Stomach (tissue), 9 donors: ENCODE measurements around the gene TP53TG5. TPM values are rescaled to one million over a fixed set of nuclear protein-coding genes. Genes with fewer than 3 reads are reported as not detected.

ENCODE experiments used
- DNase-seq, 2 donors: peaks; one replicate each; pipeline versions ENCODE4 v3.0.0 to v3.0.0-alpha.2; 2013 to 2019
- H3K27ac ChIP-seq, 5 donors: fragments of 200-600 bp in 4 of 5; sonication (generic) in 4 of 5; one replicate each; pipeline ENCODE4 v1.5.1; 2013 to 2019; ENCODE audit warnings: mild to moderate bottlenecking in 1 of 5, moderate library complexity in 1 of 5
- H3K27me3 ChIP-seq, 3 donors: fragments of 200-600 bp; sonication (generic); one replicate each; pipeline ENCODE4 v1.5.1; 2017 to 2019; ENCODE audit warnings: mixed run types in 1 of 3
- H3K36me3 ChIP-seq, 4 donors: fragments of 200-600 bp; sonication (generic); 1 replicate in 3 of 4; 2 replicates in 1 of 4; pipeline ENCODE4 v1.5.1; 2016 to 2019
- H3K4me1 ChIP-seq, 4 donors: fragments of 200-600 bp; sonication (generic); one replicate each; pipeline ENCODE4 v1.5.1; 2016 to 2019
- H3K4me3 ChIP-seq, 4 donors: fragments of 200-600 bp; sonication (generic) in 3 of 4; one replicate each; pipeline ENCODE4 v1.5.1; 2016 to 2019; ENCODE audit warnings: mild to moderate bottlenecking in 1 of 4
- H3K9me3 ChIP-seq, 4 donors: fragments of 200-600 bp; sonication (generic); one replicate each; pipeline ENCODE4 v1.5.1; 2016 to 2019
- CTCF ChIP-seq, 7 experiments: fragments of 450-650 bp in 4 of 7; fragments of 200-600 bp in 3 of 7; sonication (generic) in 3 of 7; IDR thresholded peaks; one replicate each; pipeline ENCODE4 v1.5.1; 2016 to 2019; ENCODE audit warnings: antibody characterized with exemption in 7 of 7, control low read depth in 2 of 7, mild to moderate bottlenecking in 1 of 7
- EP300 ChIP-seq: sonication (generic); formaldehyde crosslinking; IDR thresholded peaks from one replicate; pipeline ENCODE4 v1.6.1; 2017; ENCODE audit warnings: antibody characterized with exemption
- POLR2A ChIP-seq, 4 donors: fragments of 450-650 bp; IDR thresholded peaks; one replicate each; pipeline ENCODE4 v1.6.1; 2016; ENCODE audit warnings: antibody characterized with exemption in 4 of 4, control low read depth in 2 of 4, mild to moderate bottlenecking in 1 of 4, moderate library complexity in 1 of 4
- POLR2AphosphoS5 ChIP-seq, 3 donors: sonication (generic); formaldehyde crosslinking; IDR thresholded peaks; one replicate each; pipeline ENCODE4 v1.6.1; 2016; ENCODE audit warnings: antibody characterized with exemption in 3 of 3
- WGBS, 5 donors: extraction: QIAGEN DNeasy Blood & Tissue Kit in 3 of 5; methylation state at CpG; one replicate each; pipeline versions ENCODE4 v1.1.5 to v1.1.7; 2013 to 2018; 5-methylcytosine and 5-hydroxymethylcytosine counted together
- intact Hi-C: fragments of 100-400 bp; cut with DNase I; formaldehyde crosslinking; loops from one replicate; pipeline ENCODE4 v1.15.1; 2023; ENCODE audit warnings: low total_unique reads
- polyA plus RNA-seq, 3 donors: library from polyadenylated mRNA; stranded (reverse); fragments of 200-250 nt; gene quantifications; one replicate each; pipeline ENCODE4 v1.2.3, GENCODE V29; 2013
- total RNA-seq, 5 donors: library from RNA; depleted of rRNA; stranded (reverse); fragments of >200 nt; gene quantifications; one replicate each; pipeline versions ENCODE4 v1.1.0 to v1.2.3, GENCODE V29; 2014 to 2016
- donor health status: healthy with polysubstance abuse.
- donor health status: Bipolar disorder and iron deficiency.
- donor health status: healthy.

TP53TG5 gene
- total and polyA plus RNA-seq, 8 donors = 0.12 to 0.33 TPM; not detected in 6

GRCh38 chr20:45347297-45347935 lies 30.7 kb downstream of the TP53TG5 start:
- H3K9me3 ChIP-seq = no peaks in the 10 kb centered on the region
- H3K27me3 ChIP-seq = peaks cover 0 to 7% (median 0%) of the 10 kb centered on the region in 3 donors
- no peak for TF ChIP-seq POLR2A (IDR thresholded peaks at IDR 0.05)
- TF ChIP-seq CTCF (IDR thresholded peaks at IDR 0.05) = no peak
- TF ChIP-seq POLR2AphosphoS5 (IDR thresholded peaks at IDR 0.05) = no peak
- TF ChIP-seq EP300 = no peak
- DNase-seq = peak in 1 of 2 donors; percentile 36
- H3K4me1 ChIP-seq = peaks cover 46 to 64% (median 51%) of the 10 kb centered on the region in 4 donors
- 9 to 49% (median 10%) methylated on average over 5 to 10 of the region's 10 CpGs for WGBS, 5 donors
- intact Hi-C loops = no loop called here
- H3K36me3 ChIP-seq = no peaks in the 10 kb centered on the region
- peak overlapping the region; percentile 68 to 74 (median 70) for H3K4me3 ChIP-seq
- peak overlapping the region; percentile 91 to 97 (median 95) for H3K27ac ChIP-seq

GRCh38 chr20:45346851-45347250 lies 31.3 kb downstream of the TP53TG5 start:
- peaks cover 49 to 70% (median 57%) of the 10 kb centered on the region in 4 donors for H3K4me1 ChIP-seq
- intact Hi-C loops = no loop called here

GRCh38 chr20:45346291-45346718 lies 31.8 kb downstream of the TP53TG5 start:
- Histone ChIP-seq H3K4me1 (peaks cover 55 to 75% (median 62%) of the 10 kb centered on the region in 4 donors), H3K27me3 (peaks cover 0 to 7% (median 0%) of the 10 kb centered on the region in 3 donors), H3K9me3 (no peaks in the 10 kb centered on the region), H3K27ac (peak overlapping the region; percentile 91 to 97 (median 95)), H3K4me3 (peak overlapping the region; percentile 68 to 74 (median 70)), H3K36me3 (no peaks in the 10 kb centered on the region)
- intact Hi-C loops = no loop called here
- WGBS, 5 donors = 15 to 40% (median 31%) methylated on average over 3 of the region's 3 CpGs
- TF ChIP-seq POLR2A (IDR thresholded peaks at IDR 0.05) = no peak
- no peak for TF ChIP-seq CTCF (IDR thresholded peaks at IDR 0.05)
- no peak for TF ChIP-seq EP300
- DNase-seq = no peak

More at GRCh38 chr20:45346851-45347250, 31.3 kb downstream of the TP53TG5 start:
- Histone ChIP-seq H3K4me3 (peak overlapping the region; percentile 68 to 74 (median 70)), H3K9me3 (no peaks in the 10 kb centered on the region), H3K27ac (peak overlapping the region; percentile 91 to 97 (median 95)), H3K27me3 (peaks cover 0 to 7% (median 0%) of the 10 kb centered on the region in 3 donors), H3K36me3 (no peaks in the 10 kb centered on the region)
- DNase-seq = no peak
- TF ChIP-seq POLR2A (IDR thresholded peaks at IDR 0.05) = no peak
- TF ChIP-seq EP300 = no peak
- TF ChIP-seq POLR2AphosphoS5 (IDR thresholded peaks at IDR 0.05) = no peak
- no peak for TF ChIP-seq CTCF (IDR thresholded peaks at IDR 0.05)
- 23 to 46% (median 38%) methylated on average over 5 of the region's 5 CpGs for WGBS, 5 donors

GRCh38 chr20:45345104-45345936 lies 32.8 kb downstream of the TP53TG5 start:
- Histone ChIP-seq H3K4me3 (peak overlapping the region; percentile 68 to 74 (median 70)), H3K4me1 (peaks cover 65 to 85% (median 72%) of the 10 kb centered on the region in 4 donors), H3K36me3 (peaks cover 0 to 9% (median 3%) of the 10 kb centered on the region in 4 donors), H3K27me3 (peaks cover 0 to 7% (median 0%) of the 10 kb centered on the region in 3 donors), H3K27ac (peak overlapping the region; percentile 91 to 97 (median 95)), H3K9me3 (no peaks in the 10 kb centered on the region)
- TF ChIP-seq CTCF (IDR thresholded peaks at IDR 0.05) (no peak), EP300 (no peak), POLR2A (IDR thresholded peaks at IDR 0.05) (peak in 2 of 4 donors; percentile 39 to 42), POLR2AphosphoS5 (IDR thresholded peaks at IDR 0.05) (peak in 2 of 3 donors; percentile 85 to 91)
- peak; percentile 82 to 86 for DNase-seq
- intact Hi-C loops = no loop called here
- WGBS, 5 donors = 32 to 40% (median 34%) methylated on average over 9 of the region's 9 CpGs
